ENCODE measurements around the gene METRNL.
A peak's percentile ranks its signal among the peaks of the same experiment; 100 is the strongest.

Gene METRNL

DNA sequence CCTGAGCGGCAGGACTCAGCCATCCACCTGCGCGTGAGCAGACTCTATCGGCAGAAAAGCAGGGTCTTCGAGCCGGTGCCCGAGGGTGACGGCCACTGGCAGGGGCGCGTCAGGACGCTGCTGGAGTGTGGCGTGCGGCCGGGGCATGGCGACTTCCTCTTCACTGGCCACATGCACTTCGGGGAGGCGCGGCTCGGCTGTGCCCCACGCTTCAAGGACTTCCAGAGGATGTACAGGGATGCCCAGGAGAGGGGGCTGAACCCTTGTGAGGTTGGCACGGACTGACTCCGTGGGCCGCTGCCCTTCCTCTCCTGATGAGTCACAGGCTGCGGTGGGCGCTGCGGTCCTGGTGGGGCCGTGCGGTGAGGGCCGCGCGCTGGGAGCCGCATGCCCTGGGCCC is 14.9 kb downstream of the METRNL start:
- no peak for DNase-seq

DNA sequence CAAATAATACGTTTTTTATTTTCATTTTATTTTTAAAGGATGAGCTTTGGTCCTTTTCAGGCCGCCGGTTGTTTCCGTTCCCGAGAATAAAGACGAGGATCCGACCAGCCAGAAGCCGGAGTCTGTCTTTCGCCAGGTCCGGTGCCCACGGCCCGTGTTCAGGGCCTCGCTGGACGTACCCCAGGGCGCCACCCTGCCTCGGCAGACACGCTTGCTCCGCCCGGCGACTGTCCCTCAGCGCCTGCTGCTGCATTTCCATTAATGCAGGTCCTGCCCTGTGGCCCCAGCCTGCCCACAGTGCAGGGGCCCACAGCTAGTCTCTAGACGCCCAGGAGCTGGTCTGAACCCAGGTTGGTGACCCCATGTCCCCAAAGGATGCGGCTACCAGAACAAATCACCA is 15.6 kb downstream of the METRNL start:
- no peak for DNase-seq

DNA sequence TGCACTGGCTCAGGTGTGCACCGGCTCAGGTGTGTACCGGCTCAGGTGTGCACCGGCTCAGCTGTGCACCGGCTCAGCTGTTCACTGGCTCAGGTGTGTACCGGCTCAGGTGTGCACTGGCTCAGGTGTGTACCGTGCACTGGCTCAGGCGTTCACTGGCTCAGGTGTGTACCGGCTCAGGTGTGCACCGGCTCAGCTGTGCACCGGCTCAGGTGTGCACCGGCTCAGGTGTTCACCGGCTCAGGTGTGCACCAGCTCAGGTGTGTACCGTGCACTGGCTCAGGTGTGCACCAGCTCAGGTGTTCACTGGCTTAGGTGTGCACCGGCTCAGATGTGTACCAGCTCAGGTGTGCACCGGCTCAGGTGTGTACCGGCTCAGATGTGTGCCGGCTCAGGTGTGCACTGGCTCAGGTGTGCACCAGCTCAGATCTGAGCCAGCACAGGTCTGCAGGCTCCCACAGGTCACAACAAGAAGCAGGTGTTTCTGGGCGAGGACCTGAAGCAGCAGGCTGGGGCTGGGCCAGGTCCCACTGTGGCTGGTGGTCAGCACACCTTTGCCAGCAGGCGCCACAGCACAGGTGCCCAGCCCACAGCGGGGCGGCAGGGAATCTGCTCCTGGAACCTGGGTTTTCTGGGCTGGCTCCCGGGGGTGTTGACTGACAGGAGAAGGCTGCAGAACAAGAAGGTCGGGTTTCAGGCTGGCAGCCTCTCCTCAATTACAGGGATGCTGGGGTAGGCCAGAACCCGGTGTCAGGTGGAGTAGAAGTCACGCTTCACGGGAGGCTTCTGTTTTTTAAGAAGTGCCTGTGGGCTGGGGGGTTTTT is 17.2 kb downstream of the METRNL start:
- no peak for DNase-seq

DNA sequence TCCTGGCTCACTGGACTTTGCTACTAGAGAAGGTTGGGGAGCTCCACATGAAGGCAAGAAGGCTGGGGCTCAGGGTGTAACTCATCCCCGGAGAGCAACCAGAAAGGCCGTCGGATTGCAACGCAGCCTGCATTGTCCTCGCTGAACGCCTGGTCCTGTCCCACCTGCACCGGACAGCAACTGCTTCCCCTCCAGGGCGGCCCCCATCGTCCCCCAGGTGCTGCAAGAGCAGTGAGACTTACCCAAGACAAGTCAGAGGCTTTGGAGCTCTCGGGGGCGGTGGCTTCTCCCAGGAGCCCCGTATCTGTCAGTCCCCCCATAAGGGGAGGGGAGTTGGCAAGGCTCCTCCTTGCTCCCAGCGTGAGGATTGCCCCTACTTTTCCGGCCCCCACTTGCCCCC is 18.4 kb downstream of the METRNL start:
- DNase-seq = no peak

DNA sequence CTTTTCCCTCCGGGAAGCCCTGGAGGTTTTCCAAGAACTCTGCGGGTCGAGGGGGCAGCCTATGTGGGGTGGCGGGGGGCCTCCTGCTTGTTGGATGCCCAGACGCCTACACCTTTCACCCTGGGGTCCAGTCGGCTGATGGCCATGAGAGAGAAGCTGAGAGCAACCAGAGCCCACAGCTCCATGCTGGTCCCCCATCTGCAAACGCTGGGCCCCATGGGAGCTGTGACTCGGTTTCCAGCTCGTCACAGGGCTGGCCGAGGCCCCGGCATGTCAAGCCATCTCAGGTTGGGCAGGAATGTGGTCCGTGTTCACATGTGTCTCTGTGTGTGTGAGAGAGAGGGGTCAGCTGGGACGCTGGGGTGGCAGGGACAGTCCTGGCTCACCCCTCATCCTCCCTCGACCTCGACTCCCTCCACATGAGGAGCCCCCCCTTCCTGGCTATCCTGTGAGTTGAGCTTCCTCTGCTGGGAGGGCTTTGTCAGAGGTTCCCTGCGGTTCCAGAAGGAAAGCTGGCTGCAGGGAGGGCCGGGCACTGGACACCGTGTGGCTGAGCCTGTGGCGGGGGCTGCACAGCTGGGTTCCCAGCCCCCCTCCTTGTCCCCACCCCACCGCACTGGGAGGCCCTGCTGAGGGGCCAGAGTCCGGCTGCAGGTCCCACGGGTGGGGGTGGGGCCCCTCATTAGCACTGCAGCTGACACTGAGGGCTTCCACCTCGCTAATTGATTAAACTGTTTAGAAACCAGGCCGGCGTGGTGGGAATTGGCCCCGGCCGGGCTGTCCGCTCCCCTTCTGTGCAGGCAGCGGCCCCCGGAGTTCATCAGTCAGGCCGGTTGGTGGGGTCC is 19.1 kb downstream of the METRNL start:
- no peak for DNase-seq

DNA sequence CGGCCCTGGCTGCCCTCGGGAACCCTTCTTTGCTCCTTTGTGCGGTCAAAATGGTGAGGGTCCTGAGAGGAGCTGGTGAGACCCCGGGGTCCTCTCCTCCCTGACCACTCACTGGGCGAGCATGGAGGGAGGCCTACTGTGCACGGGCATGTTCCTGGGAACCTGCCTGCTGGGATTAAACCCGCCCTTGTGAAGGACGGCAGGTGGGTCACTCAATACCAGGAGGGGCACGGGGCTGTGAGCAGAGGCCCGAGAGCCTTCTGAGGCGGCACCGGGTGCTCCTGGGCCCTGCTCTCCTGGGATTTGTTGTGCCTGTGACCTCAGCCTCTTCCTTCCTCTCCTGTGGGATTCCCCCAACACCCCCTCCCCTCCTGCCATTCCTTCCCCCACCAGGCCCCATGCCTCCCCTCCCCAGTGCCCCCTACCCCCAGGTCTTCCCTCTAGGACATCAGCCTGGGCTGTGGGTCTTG is 19.7 kb downstream of the METRNL start:
- DNase-seq = no peak

DNA sequence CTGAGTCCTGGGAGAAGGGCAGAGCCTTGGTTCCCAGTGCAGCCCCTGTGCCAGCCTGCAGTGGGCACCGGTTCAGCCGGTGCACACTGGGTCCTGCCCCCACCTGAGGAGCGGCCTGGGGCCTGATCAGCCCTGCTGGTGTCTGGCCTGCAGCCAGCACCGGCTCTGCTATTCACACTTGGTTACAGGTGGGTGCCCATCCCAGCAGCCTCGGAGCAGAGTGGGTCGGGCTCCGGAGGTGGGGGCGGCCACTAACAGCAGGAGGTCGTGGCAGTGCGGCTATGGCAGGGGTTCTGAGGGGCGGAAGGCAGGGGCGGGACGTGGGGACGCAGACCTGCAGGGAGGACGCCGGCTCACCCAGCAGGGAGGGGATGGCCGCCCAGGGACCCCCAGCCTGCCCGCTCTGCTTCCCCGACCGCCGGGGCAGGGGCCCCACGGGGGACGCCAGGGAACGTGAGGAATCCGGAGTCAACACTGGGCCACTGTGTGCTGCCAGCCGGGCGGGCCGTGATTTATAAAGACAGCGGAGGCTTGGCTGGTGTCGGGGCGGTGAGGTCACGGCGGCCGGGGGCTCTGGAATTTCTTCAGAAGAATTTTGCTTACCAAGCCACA is 20.3 kb downstream of the METRNL start:
- no peak for DNase-seq

DNA sequence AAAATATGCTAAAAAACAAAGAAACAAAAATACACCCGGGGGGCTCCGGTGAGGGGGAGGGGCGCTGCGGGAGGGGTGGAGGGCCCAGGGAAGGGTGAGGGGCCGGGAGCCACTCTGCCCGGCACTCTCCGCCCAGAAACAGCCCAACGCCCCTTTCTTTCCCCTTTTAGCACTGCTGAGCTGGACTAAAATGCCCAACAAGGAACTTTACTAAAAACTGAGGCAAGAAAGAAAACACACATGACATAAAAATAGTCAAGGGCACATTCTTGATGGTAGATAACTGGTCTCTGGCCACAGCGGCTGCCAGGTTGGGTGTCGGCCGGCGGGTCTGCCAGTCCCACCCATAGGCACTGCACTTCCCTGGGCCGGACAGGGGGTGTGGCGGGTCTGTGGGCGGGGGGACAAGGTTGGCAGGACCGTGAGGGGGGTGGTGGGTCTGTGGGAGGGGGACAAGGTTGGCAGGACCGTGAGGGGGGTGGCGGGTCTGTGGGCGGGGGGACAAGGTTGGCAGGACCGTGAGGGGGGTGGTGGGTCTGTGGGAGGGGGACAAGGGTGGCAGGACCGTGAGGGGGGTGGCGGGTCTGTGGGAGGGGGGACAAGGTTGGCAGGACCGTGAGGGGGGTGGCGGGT is 20.9 kb downstream of the METRNL start:
- no peak for DNase-seq

DNA sequence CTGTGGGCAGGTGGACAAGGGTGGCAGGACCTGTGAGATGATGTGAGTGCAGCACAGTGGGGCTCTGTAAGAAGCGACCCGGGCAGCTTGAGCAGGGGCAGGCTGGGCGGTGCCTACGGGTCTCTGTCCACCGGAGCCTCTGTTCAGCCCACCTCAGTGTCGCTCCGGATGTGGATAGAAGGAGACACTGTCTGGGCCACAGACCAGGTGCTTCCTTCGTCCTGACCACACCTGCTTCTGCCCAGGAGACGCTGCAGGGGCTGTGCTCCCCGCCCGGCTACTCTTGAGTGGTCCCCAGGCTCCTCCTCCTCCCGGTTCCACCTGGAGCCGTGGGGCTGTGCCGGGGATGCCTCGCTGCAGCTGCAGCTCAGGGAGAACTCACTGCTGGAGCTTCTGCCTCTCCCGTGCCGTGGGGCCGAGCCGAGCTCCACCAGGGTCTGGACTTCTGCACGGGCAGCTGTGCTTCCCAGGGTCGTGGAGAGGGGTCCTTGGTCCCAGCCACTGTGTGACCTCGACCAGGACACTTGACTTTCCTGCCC is 21.5 kb downstream of the METRNL start:
- peak; percentile 30 for DNase-seq

DNA sequence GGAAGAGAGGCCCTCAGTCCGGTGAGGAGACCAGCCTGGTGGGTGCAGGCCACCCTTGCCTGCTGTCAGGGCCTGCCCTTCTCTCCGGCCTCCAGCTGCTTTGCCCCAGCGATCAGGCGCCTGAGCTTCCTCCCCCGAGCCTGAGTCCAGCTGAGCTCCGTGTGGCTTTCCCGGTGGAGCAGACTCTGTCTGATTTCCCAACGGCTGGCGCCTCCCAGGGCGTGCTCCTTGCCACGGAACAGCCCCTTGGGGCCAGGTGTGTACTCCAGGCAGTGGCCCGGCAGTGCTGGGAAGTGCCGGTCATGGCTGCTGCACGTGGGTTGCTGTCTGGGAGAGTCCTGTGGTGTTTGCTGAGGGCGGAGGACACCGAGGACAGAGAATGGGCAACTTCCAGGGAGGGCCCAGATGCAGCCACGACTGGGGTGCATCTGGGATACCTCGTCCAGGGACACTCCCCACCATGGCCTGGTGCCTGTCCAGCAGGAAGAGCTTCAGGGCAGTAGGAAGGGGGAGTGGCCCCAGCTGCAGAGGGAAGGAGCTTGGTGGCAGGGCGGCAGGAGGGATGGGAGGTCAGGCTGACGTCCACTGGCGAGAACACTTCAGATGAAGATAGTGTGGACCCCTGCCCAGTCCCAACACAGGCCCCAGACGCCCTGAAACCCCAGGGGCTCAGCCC is 22.5 kb downstream of the METRNL start:
- no peak for DNase-seq

DNA sequence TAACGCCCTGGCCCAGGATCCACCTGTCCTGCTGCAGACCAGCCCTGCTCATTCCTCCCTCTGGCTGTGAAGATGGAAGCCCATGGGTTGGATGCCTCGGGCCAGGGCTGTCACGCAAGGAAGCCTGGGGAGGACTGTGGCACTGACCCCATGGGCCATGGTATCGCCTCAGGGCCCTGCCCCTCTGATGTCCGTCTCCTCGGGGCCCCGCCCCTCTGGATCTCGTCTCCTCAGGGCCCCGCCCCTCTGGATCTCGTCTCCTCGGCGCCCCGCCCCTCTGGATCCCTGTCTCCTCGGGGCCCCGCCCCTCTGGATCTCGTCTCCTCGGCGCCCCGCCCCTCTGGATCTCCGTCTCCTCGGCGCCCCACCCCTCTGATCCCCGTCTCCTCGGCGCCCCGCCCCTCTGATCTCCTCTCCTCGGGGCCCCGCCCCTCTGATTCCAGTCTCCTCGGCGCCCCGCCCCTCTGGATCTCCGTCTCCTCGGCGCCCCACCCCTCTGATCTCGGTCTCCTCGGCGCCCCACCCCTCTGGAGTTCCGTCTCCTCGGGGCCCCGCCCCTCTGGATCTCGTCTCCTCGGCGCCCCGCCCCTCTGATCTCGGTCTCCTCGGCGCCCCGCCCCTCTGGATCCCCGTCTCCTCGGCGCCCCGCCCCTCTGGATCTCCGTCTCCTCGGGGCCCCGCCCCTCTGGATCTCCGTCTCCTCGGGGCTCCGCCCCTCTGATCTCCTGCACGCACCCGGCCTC is 24.0 kb downstream of the METRNL start:
- no peak for DNase-seq

DNA sequence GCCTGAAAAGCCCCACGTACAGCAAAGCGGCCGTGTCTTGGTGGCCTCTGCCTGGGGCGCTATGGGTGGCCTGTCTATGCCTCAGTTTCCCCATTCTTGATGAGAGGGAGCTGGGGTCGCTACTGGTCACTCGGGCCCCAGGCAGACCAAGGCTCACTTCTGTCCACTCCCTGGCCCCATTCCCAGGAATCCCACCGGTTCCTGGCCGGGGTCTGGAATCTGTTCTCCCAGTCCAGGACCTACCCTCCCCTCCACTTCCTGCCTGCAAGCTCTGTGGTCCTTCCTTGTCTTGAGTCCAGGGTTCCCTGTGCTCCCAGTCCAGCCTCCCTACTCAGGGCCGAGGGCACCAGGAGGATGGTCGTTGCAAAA is 24.5 kb downstream of the METRNL start:
- no peak for DNase-seq

DNA sequence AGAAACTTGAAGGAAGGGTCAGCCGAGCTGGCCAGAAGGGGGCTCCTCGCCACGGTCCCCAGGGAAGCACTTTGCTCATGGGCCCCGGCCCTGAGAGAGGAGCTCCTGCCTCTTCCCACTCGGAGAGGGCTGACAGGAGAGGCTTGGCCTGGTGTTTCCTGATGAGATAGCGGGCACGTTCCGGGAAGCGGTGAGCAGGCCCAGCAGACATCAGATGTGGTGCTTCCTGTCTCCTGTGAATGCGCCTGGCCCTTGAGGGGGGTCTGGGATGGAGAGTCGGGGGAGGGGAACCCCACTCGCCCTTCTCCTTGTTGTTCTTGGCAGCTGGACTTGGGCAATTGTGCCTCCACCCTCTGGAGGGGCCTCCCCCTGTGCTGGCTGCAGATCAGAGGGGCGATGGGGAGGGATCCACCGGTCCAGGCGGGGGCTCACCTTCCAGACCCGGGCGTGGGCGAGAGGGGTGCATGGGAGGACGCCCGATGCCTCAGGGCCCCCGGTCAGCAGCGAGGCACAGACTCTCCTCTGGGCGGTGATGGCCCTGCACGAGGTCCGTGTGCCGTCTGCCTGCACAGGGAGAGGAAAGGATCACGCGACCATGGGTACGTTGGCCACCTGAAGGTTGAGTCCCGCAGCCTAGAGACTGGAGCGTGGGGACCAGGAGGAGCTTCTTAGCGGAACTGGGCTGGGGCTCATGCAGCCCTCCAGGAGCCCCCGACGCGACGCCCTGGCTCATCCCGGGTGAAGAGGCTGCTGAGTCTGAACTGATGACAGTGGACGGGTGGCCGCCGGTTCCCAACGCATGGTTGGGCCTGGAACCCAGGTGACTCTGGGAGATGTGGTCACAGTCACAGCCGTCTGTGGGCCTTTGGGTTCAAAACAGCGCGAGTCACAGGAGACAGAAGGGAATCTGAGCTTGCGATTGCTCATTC is 25.4 kb downstream of the METRNL start:
- no peak for DNase-seq

DNA sequence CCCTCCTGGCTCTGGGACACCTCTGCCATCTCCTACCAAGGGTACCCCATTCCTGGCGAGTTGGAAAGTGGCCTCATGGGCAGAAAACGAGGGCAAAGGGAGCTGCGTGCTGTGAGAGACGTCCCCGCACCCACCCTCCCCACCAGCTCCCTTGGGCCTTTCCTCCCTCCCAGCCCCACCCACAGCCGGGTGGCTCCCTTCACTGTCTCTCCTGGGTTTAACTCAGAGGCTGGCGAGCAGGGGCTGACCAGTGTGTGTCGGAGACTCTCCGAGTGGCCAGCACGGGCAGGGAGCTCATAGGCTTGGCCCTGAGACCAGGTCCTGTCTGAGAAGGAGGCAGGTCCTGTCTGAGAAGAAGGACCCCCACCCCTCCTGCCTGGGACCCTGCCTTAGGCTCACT is 26.1 kb downstream of the METRNL start:
- no peak for DNase-seq

DNA sequence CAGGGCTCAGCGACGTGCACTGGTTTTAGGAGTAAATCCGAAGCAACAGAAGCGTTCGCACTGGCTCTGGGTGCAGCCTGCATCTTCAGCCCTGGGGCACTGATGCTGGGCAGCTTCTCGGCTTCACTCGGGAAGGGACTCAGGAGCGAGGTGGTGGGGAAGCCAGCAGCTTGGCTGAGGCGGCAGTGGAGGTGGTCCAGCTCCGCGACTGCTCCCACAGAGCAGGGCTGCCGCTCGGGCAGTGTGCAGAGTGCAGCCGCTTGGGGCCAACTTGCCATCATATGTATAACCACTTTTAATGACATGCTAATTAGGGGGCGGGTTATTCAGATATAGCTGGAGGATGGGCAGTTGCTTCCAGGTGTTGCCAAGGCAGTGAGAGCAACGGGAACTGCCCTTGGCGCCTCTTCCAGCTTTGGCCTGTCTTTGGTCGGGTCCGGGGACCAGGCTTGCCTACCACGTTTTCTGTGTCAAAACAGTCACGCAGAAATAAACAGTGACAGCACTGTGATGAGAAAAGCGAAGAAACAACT is 26.7 kb downstream of the METRNL start:
- DNase-seq = no peak

DNA sequence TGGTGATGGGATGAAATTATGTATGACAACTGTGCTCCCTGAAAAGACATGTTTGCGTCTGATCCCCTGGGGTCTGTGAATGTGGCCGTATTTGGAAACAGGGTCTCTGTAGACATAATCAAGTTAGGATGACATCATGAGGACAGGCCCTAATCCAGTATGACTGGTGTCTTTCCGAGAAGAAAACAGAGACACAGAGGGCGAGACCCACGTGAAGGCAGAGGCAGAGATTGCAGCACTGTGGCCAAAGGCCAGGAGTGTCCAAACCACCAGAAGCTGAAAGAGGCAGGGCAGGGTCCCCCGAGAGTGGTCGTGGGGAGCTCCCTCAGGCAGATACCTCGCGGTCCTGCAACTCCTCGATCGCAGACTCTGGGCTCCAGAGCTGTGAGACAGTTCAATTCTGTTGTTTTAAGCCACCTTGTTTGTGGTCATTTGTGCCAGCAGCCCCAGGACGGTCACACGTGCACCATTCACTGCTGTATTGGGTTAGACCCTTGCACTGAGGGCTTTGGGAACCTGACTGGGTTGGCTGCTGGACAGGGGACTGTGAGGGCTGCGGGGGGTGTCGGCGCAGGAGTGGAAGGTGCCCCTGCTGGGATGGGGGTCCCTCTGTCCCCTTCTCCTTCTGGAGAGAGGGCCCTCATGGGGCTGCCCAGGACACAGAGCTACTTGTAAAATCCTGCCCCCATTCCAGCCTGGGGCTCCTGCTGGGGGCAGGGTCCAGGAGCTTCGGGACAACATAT is 27.7 kb downstream of the METRNL start:
- DNase-seq = no peak

DNA sequence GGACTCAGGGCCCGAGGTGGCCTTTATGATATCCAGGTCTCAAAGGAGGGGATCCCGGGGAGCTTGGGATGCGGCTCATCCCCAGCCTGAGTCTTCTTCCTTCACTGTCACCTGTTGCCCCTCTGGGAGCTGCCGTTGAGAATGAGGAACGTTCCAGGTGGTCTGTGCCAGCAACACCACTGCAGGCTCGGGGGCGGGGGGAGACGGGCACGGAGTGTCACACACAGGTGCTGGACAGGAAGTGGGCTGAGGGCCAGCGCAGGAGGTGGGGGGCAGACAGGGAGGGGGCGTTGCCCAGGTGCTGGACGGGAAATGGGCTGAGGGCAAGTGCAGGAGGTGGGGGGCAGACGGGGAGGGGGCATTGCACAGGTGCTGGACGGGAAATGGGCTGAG is 28.2 kb downstream of the METRNL start:
- DNase-seq = no peak

DNA sequence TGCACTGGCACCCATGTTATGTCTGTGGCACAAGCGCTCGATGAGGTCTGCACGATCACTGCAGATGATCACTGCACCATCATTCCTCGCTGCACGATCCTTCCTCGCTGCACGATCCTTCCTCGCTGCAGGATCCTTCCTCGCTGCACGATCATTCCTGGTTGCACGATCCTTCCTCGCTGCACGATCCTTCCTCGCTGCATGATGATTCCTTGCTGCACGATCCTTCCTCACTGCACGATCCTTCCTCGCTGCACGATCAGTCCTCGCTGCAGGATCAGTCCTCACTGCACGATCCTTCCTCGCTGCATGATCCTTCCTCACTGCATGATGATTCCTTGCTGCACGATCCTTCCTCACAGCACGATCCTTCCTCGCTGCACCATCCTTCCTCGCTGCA is 29.3 kb downstream of the METRNL start:
- DNase-seq = no peak

DNA sequence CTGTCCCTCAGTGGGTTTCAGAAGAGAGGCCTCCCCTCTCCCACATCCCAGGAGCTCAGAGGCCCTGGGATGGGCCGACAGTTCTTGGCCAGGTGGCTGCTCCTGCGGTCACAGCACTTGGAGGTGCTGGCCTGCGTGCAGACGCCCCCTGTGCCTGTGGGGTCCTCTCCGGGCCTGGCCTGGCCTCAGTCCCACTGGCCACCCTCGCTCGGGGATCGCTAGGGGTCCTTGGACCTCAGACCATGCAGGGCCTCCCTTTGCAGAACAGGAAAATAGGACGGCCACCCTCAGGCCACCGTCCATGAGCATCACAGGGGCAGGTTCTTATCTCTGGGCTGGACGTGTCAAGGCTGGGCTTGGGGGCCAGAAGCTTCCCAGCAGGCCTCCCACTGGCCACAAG is 30.0 kb downstream of the METRNL start:
- no peak for DNase-seq
